ENCODE results near the gene SNRNP70.
A peak's percentile ranks its signal among the peaks of the same experiment; 100 is the strongest.
"Not testable (repeated sequence)": the region's sequence is repeated elsewhere in the genome, so short reads cannot be mapped to it uniquely, and the experiment has no call there.

SNRNP70 gene

GRCh38 chr19:49085020-49085867 lies at the start of gene SNRNP70:
Gene SNRNP70, plus strand, starts transcription at chr19:49085451. Its CDS starts 964 bp downstream, at chr19:49086415.
- peak; percentile 100 for DNase-seq

GRCh38 chr19:49036815-49037214 lies 48.4 kb upstream of the SNRNP70 start, which contains the start of gene CGB1:
Gene CGB1, minus strand, starts transcription at chr19:49036895. Its CDS starts 184 bp downstream, at chr19:49036711.
- not testable (repeated sequence) for DNase-seq

GRCh38 chr19:49038111-49038510 lies 47.1 kb upstream of the SNRNP70 start:
- DNase-seq = not testable (repeated sequence)

GRCh38 chr19:49038557-49039276 lies 46.5 kb upstream of the SNRNP70 start:
- not testable (repeated sequence) for DNase-seq

- DNase-seq = not testable (repeated sequence)
Observed at GRCh38 chr19:49039736-49040135, 45.5 kb upstream of the SNRNP70 start.

- DNase-seq = no peak
Observed at GRCh38 chr19:49042177-49042576, 43.1 kb upstream of the SNRNP70 start.

- DNase-seq = not testable (repeated sequence)
Observed at GRCh38 chr19:49042666-49043065, 42.6 kb upstream of the SNRNP70 start.

GRCh38 chr19:49043548-49043947 lies 41.7 kb upstream of the SNRNP70 start, which contains the start of gene CGB5:
Gene CGB5, plus strand, starts transcription at chr19:49043848. Its CDS starts 362 bp downstream, at chr19:49044210.
- not testable (repeated sequence) for DNase-seq

- DNase-seq = not testable (repeated sequence)
Observed at GRCh38 chr19:49049011-49049410, 36.2 kb upstream of the SNRNP70 start, which contains the start of gene CGB8. Gene CGB8, minus strand, starts transcription at chr19:49049111. Its CDS starts 372 bp downstream, at chr19:49048739.

GRCh38 chr19:49049834-49050233 lies 35.4 kb upstream of the SNRNP70 start:
- DNase-seq = not testable (repeated sequence)

- DNase-seq = not testable (repeated sequence)
Observed at GRCh38 chr19:49050376-49051033, 34.7 kb upstream of the SNRNP70 start.

- no peak for DNase-seq
Observed at GRCh38 chr19:49056101-49056901, 28.9 kb upstream of the SNRNP70 start.

- not testable (repeated sequence) for DNase-seq
Observed at GRCh38 chr19:49056902-49057596, 28.2 kb upstream of the SNRNP70 start.

- DNase-seq = no peak
Observed at GRCh38 chr19:49057636-49058234, 27.5 kb upstream of the SNRNP70 start, which contains the start of gene CGB7. Gene CGB7, minus strand, starts transcription at chr19:49057749. Its CDS starts 2,374 bp downstream, at chr19:49055375.

GRCh38 chr19:49058562-49058961 lies 26.7 kb upstream of the SNRNP70 start:
- peak; percentile 6 for DNase-seq

GRCh38 chr19:49059053-49059452 lies 26.2 kb upstream of the SNRNP70 start:
- no peak for DNase-seq

- DNase-seq = no peak
Observed at GRCh38 chr19:49061000-49061399, 24.3 kb upstream of the SNRNP70 start.

- DNase-seq = no peak
Observed at GRCh38 chr19:49061445-49061844, 23.8 kb upstream of the SNRNP70 start.

- DNase-seq = no peak
Observed at GRCh38 chr19:49064029-49064629, 21.1 kb upstream of the SNRNP70 start.
